Measurements from ENCODE around the gene LCNL1. TPM values are rescaled to one million over a fixed set of nuclear protein-coding genes. Genes with fewer than 3 reads are reported as not detected.

The LCNL1 gene
- total and polyA plus RNA-seq, 8 donors, result 0.19 to 0.25 TPM; not detected in 6

DNA sequence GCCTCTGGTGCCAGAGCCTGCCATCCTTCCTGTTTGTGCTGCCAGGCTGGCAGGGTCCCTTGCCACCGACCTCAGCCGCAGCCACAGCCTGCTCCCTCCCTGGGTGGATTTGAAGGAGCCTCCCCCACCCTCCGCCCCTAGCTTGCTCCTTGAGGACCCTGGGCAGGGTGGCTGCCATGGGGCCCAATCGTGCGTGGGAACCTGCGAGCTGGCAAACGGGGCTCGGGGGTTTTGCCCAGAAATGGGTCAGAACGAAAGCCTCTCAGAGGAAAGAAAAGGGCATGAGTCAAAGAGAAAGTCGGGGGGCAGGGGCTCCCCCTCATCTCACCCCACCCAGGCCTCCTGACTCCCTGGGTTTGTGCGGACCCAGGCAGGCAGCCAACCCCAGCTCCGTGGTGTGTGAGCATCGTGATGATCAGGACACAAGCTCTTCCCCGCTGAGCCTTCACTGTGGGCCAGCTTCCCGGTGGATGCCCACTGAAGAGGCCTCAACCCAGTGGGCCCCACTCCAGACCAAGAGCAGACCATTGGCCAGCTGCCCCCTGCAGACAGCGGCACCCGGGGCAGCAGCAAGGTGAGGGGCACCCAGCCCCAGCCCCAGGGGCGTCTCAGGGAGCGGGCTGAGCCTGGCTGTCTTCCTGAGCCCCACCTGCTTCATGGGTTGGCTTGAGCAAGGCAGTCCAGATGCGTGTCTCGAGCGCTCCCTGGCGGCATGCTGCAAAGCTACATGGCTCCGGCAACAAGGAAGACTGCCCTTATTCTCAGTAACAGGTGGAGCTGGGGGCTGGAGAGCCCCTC is 52.1 kb downstream of the LCNL1 start:
- intact Hi-C loops (cut with DNase I; ENCODE audit: low total_unique reads), result loop anchor here (5.0 kb wide), 1 partner anchor 248 kb away; no protein-coding TSS in a partner anchor
- Histone ChIP-seq H3K9me3 (no peaks in the 10 kb centered on the region), H3K27me3 (peaks cover 0 to 6% (median 0%) of the 10 kb centered on the region in 3 donors), H3K4me3 (peak overlapping the region in 1 of 4 donors; percentile 18), H3K27ac (peak overlapping the region in 2 of 5 donors; percentile 56 to 59), H3K36me3 (peaks cover 8 to 28% (median 25%) of the 10 kb centered on the region in 4 donors), H3K4me1 (peaks cover 9 to 39% (median 29%) of the 10 kb centered on the region in 4 donors)
- TF ChIP-seq POLR2A (IDR thresholded peaks at IDR 0.05) (no peak), POLR2AphosphoS5 (IDR thresholded peaks at IDR 0.05) (peak in 2 of 3 donors; percentile 12 to 73), EP300 (IDR thresholded peaks at IDR 0.05) (no peak)
- TF ChIP-seq, protein P1, sequence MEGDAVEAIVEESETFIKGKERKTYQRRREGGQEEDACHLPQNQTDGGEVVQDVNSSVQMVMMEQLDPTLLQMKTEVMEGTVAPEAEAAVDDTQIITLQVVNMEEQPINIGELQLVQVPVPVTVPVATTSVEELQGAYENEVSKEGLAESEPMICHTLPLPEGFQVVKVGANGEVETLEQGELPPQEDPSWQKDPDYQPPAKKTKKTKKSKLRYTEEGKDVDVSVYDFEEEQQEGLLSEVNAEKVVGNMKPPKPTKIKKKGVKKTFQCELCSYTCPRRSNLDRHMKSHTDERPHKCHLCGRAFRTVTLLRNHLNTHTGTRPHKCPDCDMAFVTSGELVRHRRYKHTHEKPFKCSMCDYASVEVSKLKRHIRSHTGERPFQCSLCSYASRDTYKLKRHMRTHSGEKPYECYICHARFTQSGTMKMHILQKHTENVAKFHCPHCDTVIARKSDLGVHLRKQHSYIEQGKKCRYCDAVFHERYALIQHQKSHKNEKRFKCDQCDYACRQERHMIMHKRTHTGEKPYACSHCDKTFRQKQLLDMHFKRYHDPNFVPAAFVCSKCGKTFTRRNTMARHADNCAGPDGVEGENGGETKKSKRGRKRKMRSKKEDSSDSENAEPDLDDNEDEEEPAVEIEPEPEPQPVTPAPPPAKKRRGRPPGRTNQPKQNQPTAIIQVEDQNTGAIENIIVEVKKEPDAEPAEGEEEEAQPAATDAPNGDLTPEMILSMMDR (IDR thresholded peaks at IDR 0.05), result peak in 6 of 7 experiments; percentile 11 to 90 (median 86)
- DNase-seq, result peak; percentile 82 to 96
- 5 to 22% (median 15%) methylated on average over 12 to 24 of the region's 24 CpGs for WGBS, 5 donors

Other genes starting within 250 kb of the LCNL1 start
Only the 30 nearest of the 38 such genes appear.
- not detected for gene LCN15, start 218.5 kb upstream of the LCNL1 start, total RNA-seq
- gene LCN15, start 218.5 kb upstream of the LCNL1 start, polyA plus RNA-seq, result not detected
- gene TMEM141, start 191.6 kb upstream of the LCNL1 start, total RNA-seq, result 100 to 1,000 TPM in 1 of 5 donors, 10 to 100 TPM in 4; 11.1 to 152 (median 64.5) TPM
- 100 to 1,000 TPM; 139 to 219 (median 195) TPM for gene TMEM141, start 191.6 kb upstream of the LCNL1 start, polyA plus RNA-seq
- 10 to 100 TPM in 1 of 5 donors, 1 to 10 TPM in 4; 1.2 to 53.0 (median 6.2) TPM for gene CCDC183, start 186.7 kb upstream of the LCNL1 start, total RNA-seq
- gene CCDC183, start 186.7 kb upstream of the LCNL1 start, polyA plus RNA-seq, result 1 to 10 TPM; 1.9 to 5.8 (median 3.5) TPM
- gene RABL6, start 175.0 kb upstream of the LCNL1 start, total RNA-seq, result 100 to 1,000 TPM in 1 of 5 donors, 10 to 100 TPM in 4; 47.4 to 615 (median 65.1) TPM
- 10 to 100 TPM; 54.2 to 82.1 (median 56.0) TPM for gene RABL6, start 175.0 kb upstream of the LCNL1 start, polyA plus RNA-seq
- gene AJM1, start 140.5 kb upstream of the LCNL1 start, total RNA-seq, result 10 to 100 TPM in 2 of 5 donors, 1 to 10 TPM in 3; 1.4 to 37.4 (median 9.3) TPM
- 1 to 10 TPM in 2 of 3 donors, under 1 TPM in 1; 0.46 to 3.3 (median 1.5) TPM for gene AJM1, start 140.5 kb upstream of the LCNL1 start, polyA plus RNA-seq
- 10 to 100 TPM; 31.5 to 45.5 (median 38.8) TPM for gene PHPT1, start 133.6 kb upstream of the LCNL1 start, total RNA-seq
- 100 to 1,000 TPM; 151 to 168 (median 156) TPM for gene PHPT1, start 133.6 kb upstream of the LCNL1 start, polyA plus RNA-seq
- 100 to 1,000 TPM in 1 of 5 donors, 1 to 10 TPM in 4; 1.8 to 317 (median 5.8) TPM for gene MAMDC4, start 130.6 kb upstream of the LCNL1 start, total RNA-seq
- 10 to 100 TPM in 1 of 3 donors, 1 to 10 TPM in 2; 1.1 to 11.2 (median 3.1) TPM for gene MAMDC4, start 130.6 kb upstream of the LCNL1 start, polyA plus RNA-seq
- 100 to 1,000 TPM; 132 to 229 (median 208) TPM for gene EDF1, start 116.7 kb upstream of the LCNL1 start, total RNA-seq
- 100 to 1,000 TPM; 572 to 798 (median 789) TPM for gene EDF1, start 116.7 kb upstream of the LCNL1 start, polyA plus RNA-seq
- gene TRAF2, start 96.5 kb upstream of the LCNL1 start, total RNA-seq, result 100 to 1,000 TPM in 1 of 5 donors, 10 to 100 TPM in 2, 1 to 10 TPM in 2; 5.5 to 248 (median 12.8) TPM
- 10 to 100 TPM; 10.0 to 12.1 (median 11.3) TPM for gene TRAF2, start 96.5 kb upstream of the LCNL1 start, polyA plus RNA-seq
- gene FBXW5, start 38.3 kb upstream of the LCNL1 start, total RNA-seq, result 100 to 1,000 TPM in 4 of 5 donors, 10 to 100 TPM in 1; 47.7 to 435 (median 174) TPM
- gene FBXW5, start 38.3 kb upstream of the LCNL1 start, polyA plus RNA-seq, result 100 to 1,000 TPM in 2 of 3 donors, 10 to 100 TPM in 1; 91.0 to 109 (median 102) TPM
- gene C8G, start 37.8 kb upstream of the LCNL1 start, total RNA-seq, result not detected
- 1 to 10 TPM in 2 of 3 donors, not detected in 1; 2.3 to 5.5 TPM for gene C8G, start 37.8 kb upstream of the LCNL1 start, polyA plus RNA-seq
- 1 to 10 TPM in 1 of 5 donors, under 1 TPM in 1, not detected in 3; 0.73 to 2.2 TPM for gene LCN12, start 30.7 kb upstream of the LCNL1 start, total RNA-seq
- 1 to 10 TPM; 2.3 to 6.3 (median 3.1) TPM for gene LCN12, start 30.7 kb upstream of the LCNL1 start, polyA plus RNA-seq
- gene PTGDS, start 5.5 kb upstream of the LCNL1 start, total RNA-seq, result 10 to 100 TPM in 4 of 5 donors, 1 to 10 TPM in 1; 2.3 to 34.9 (median 30.4) TPM
- 10 to 100 TPM; 18.6 to 64.4 (median 37.3) TPM for gene PTGDS, start 5.5 kb upstream of the LCNL1 start, polyA plus RNA-seq
- 10 to 100 TPM; 11.9 to 93.6 (median 45.2) TPM for gene PAXX, start 9.4 kb downstream of the LCNL1 start, total RNA-seq
- 100 to 1,000 TPM; 158 to 206 (median 178) TPM for gene PAXX, start 9.4 kb downstream of the LCNL1 start, polyA plus RNA-seq
- 1 to 10 TPM in 1 of 5 donors, not detected in 4; 3.3 TPM for gene CLIC3, start 13.6 kb downstream of the LCNL1 start, total RNA-seq
- 10 to 100 TPM in 2 of 3 donors, 1 to 10 TPM in 1; 4.3 to 70.9 (median 15.2) TPM for gene CLIC3, start 13.6 kb downstream of the LCNL1 start, polyA plus RNA-seq
- 100 to 1,000 TPM in 1 of 5 donors, 10 to 100 TPM in 3, 1 to 10 TPM in 1; 7.3 to 385 (median 72.8) TPM for gene ABCA2, start 45.2 kb downstream of the LCNL1 start, total RNA-seq
- gene ABCA2, start 45.2 kb downstream of the LCNL1 start, polyA plus RNA-seq, result 10 to 100 TPM in 2 of 3 donors, 1 to 10 TPM in 1; 9.3 to 25.5 (median 24.4) TPM
- 1 to 10 TPM in 1 of 5 donors, under 1 TPM in 1, not detected in 3; 0.37 to 3.9 TPM for gene FUT7, start 49.1 kb downstream of the LCNL1 start, total RNA-seq
- gene FUT7, start 49.1 kb downstream of the LCNL1 start, polyA plus RNA-seq, result under 1 TPM in 2 of 3 donors, not detected in 1; 0.23 to 0.50 TPM
- 100 to 1,000 TPM in 4 of 5 donors, 10 to 100 TPM in 1; 20.0 to 276 (median 189) TPM for gene NPDC1, start 63.2 kb downstream of the LCNL1 start, total RNA-seq
- 100 to 1,000 TPM; 104 to 186 (median 115) TPM for gene NPDC1, start 63.2 kb downstream of the LCNL1 start, polyA plus RNA-seq
- gene ENTPD2, start 71.1 kb downstream of the LCNL1 start, total RNA-seq, result 10 to 100 TPM in 1 of 5 donors, 1 to 10 TPM in 3, not detected in 1; 2.2 to 11.3 (median 6.7) TPM
- gene ENTPD2, start 71.1 kb downstream of the LCNL1 start, polyA plus RNA-seq, result 1 to 10 TPM; 2.0 to 4.8 (median 2.9) TPM
- gene SAPCD2, start 87.6 kb downstream of the LCNL1 start, total RNA-seq, result 10 to 100 TPM in 1 of 5 donors, 1 to 10 TPM in 3, not detected in 1; 2.9 to 84.9 (median 4.4) TPM
- gene SAPCD2, start 87.6 kb downstream of the LCNL1 start, polyA plus RNA-seq, result 1 to 10 TPM; 1.7 to 5.0 (median 3.8) TPM
- 10 to 100 TPM in 3 of 5 donors, 1 to 10 TPM in 2; 4.6 to 95.6 (median 22.8) TPM for gene UAP1L1, start 94.5 kb downstream of the LCNL1 start, total RNA-seq
- gene UAP1L1, start 94.5 kb downstream of the LCNL1 start, polyA plus RNA-seq, result 1 to 10 TPM; 4.1 to 7.4 (median 6.0) TPM
- gene MAN1B1, start 104.0 kb downstream of the LCNL1 start, total RNA-seq, result 100 to 1,000 TPM in 1 of 5 donors, 10 to 100 TPM in 3, 1 to 10 TPM in 1; 4.7 to 167 (median 44.6) TPM
- gene MAN1B1, start 104.0 kb downstream of the LCNL1 start, polyA plus RNA-seq, result 10 to 100 TPM; 22.8 to 52.6 (median 35.0) TPM
- gene DPP7, start 131.7 kb downstream of the LCNL1 start, total RNA-seq, result 100 to 1,000 TPM in 3 of 5 donors, 10 to 100 TPM in 2; 25.9 to 251 (median 103) TPM
- 100 to 1,000 TPM; 325 to 346 (median 338) TPM for gene DPP7, start 131.7 kb downstream of the LCNL1 start, polyA plus RNA-seq
- under 1 TPM in 1 of 5 donors, not detected in 4; 0.55 TPM for gene GRIN1, start 156.2 kb downstream of the LCNL1 start, total RNA-seq
- gene GRIN1, start 156.2 kb downstream of the LCNL1 start, polyA plus RNA-seq, result under 1 TPM in 2 of 3 donors, not detected in 1; 0.25 to 0.31 TPM
- 100 to 1,000 TPM in 1 of 5 donors, 10 to 100 TPM in 1, 1 to 10 TPM in 1, not detected in 2; 2.6 to 440 (median 11.2) TPM for gene LRRC26, start 187.1 kb downstream of the LCNL1 start, total RNA-seq
- 1 to 10 TPM in 2 of 3 donors, under 1 TPM in 1; 1.00 to 7.7 (median 3.7) TPM for gene LRRC26, start 187.1 kb downstream of the LCNL1 start, polyA plus RNA-seq
- gene TMEM210, start 189.1 kb downstream of the LCNL1 start, total RNA-seq, result not detected
- not detected for gene TMEM210, start 189.1 kb downstream of the LCNL1 start, polyA plus RNA-seq
- gene ANAPC2, start 205.6 kb downstream of the LCNL1 start, total RNA-seq, result 100 to 1,000 TPM in 1 of 5 donors, 10 to 100 TPM in 4; 35.8 to 147 (median 42.9) TPM
- gene ANAPC2, start 205.6 kb downstream of the LCNL1 start, polyA plus RNA-seq, result 10 to 100 TPM; 26.1 to 45.0 (median 40.7) TPM
- gene SSNA1, start 205.7 kb downstream of the LCNL1 start, total RNA-seq, result 100 to 1,000 TPM in 2 of 5 donors, 10 to 100 TPM in 3; 28.1 to 154 (median 81.4) TPM
- gene SSNA1, start 205.7 kb downstream of the LCNL1 start, polyA plus RNA-seq, result 100 to 1,000 TPM; 118 to 146 (median 135) TPM
- gene TPRN, start 217.7 kb downstream of the LCNL1 start, total RNA-seq, result 100 to 1,000 TPM in 1 of 5 donors, 10 to 100 TPM in 3, 1 to 10 TPM in 1; 8.8 to 161 (median 25.0) TPM
- gene TPRN, start 217.7 kb downstream of the LCNL1 start, polyA plus RNA-seq, result 10 to 100 TPM; 23.5 to 36.9 (median 24.3) TPM
- gene TMEM203, start 222.7 kb downstream of the LCNL1 start, total RNA-seq, result 10 to 100 TPM; 20.6 to 33.5 (median 28.0) TPM
- 10 to 100 TPM; 29.3 to 37.0 (median 35.6) TPM for gene TMEM203, start 222.7 kb downstream of the LCNL1 start, polyA plus RNA-seq